T-helper 9 cell (primary cell): ENCODE results near the gene BRD2.

Experiments
- DNase-seq: peaks from one replicate; pipeline ENCODE4 v3.0.0-alpha.2; 2020

BRD2 gene

DNA sequence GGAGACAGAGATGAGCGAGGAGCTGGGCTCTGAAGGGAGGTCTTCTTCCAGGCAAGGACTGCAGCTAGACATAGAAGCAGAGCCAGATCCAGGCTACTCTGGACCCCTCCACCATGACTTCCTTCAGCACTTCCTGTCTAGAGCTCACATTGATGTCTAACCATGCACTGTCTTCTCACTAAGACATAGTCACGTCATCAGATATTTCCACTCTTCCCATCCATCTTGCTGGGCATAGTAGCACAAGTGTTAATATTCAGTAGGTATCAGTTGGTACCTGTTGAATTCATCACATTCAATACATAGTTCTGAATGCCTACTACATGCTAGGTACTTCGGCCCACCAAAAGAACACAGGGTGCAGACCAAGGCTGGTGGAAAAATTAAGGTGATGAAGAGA is 18.4 kb upstream of the BRD2 start:
- DNase-seq, result no peak

DNA sequence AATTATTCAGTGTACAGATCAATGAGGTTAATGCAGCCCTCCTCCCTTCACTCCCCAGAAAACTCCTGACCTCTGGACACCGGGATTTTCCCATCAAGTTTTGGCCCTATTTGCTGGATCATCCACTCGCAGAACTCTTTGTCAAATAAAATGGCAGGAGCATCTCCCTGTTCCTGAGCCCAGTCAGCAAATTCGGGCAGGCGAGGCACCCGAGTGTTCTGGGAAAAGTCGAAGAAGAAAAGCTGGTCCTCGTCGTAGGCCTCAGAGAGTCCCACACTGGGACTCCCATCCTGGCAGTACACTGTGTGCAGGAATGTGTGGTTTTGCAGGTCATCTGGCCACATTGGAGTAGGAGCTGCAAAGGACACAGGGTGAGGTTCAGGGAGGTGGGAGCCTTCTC is 17.9 kb upstream of the BRD2 start:
- no peak for DNase-seq

DNA sequence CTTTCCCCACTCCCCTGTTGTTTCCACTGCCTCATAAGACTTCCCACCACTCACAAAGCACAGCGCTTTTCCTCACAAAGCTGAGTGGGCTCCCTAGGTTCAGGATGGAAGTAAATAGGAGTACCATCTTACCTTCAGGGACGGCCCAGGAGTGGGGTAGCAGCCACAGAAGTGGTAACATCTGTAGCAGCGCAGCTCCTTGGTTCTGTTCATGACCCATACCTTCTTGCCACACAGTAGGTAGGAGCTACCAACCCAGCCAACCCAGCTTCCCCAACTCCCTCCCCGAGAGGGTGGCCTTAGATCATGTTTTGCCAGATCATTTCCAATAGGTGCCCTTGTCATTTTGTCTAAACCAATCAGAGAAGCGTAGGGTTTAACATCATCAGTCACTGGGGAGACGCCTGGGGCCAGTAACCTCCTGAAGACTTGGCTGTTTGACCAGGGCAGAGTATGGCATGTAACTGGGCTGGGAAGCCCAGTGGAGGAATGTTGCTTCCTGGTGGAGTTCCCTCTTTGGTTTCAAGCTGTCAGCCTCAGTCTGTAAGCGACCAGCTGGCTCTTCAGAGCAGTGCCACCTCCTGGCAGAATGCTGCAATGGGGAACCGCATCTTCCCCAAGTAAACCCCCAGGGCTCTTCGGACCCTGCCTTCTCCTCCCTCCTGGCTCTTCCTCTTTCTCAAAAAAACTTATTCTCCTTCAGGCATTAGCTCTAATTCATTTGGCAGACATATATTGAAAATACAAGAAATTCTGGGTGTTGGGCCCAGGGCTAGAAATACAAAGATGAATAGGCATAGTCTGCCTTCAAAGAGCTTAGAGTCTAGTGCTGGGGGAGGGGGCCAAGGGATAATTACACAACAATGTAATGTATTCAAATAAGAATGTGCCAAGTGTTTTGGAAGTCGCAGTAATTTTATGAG is 15.3 kb upstream of the BRD2 start, which contains the start of gene HLA-DMA:
Gene HLA-DMA, minus strand, starts transcription at position 281 of the 923 bp plus-strand sequence. Its CDS starts 61 bp downstream, at position 220.
- peak; percentile 61 for DNase-seq

DNA sequence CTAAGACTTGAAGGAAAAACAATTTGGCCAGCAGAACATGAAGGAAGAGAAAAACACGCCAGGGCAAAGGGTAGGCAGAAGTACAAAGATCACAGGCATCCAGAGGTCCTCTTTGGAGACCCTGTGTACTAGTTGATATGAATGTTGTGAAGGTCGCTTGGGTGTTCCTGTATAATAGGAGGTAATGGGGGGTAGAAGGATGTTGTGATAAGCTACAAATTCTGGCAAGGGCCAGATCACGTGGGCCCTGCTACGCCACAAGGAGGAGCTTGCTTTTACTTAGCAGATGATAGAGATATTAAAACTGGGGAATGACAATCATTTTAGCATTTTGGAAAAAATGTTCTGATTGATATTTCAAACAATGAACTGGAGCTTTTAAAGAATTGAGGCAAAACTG is 14.6 kb upstream of the BRD2 start:
- no peak for DNase-seq

DNA sequence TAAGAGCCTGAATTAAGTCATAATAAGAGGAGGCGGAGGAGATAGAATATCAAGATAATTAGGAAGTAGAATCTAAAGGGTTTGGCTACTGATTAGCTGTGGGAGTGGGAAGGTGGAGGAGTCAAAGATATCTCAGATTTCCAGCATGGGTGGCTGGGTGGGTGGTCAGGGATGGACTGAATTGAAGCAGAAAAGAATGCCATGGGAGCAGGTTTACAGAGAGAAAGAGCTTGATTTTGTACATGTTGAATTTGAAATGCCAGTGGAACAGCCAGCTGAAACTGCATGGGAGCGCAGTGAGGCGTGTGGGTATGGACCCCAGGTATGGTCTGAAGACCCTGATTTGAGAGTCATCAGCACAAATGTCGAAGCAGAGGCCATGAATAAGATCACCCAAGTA is 14.1 kb upstream of the BRD2 start:
- no peak for DNase-seq

DNA sequence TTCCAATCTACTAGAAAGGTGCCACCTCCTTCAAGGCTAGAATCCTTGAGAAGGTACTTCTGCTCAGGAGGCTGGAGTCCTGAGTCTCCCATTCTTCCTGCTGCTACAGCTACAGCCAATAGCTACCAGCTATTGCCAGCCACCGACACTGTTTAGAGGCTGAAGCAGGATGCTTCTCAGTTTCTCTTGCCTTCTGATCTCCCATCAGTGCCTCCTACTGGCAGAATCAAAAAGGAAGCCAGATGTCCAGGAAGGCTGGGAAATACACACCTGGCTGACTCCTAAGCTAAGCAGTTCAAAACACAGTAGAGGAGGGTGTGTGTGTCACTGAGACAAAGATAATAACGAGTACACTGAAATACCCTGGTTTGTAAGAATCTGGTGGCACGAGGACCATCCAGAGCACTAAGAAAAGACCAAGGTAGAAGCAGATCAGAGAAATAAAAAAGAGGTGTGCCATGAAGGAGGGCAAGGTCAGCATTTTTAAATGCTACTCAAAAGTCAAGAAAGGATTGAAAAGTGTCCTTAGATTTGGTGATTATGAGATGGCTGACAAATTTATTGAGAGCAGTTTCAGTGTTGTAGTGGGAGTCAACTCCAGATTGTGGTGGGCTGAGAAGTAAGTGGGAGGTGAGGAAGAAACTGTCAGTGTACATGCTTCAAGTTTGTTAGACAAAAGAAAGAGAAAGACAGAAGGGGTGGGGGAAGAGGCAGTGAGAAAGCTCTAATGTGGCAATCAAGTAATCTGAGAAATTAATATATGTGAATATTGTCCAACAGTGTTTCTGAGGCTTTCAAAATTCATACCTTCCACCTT is 13.2 kb upstream of the BRD2 start:
- no peak for DNase-seq

DNA sequence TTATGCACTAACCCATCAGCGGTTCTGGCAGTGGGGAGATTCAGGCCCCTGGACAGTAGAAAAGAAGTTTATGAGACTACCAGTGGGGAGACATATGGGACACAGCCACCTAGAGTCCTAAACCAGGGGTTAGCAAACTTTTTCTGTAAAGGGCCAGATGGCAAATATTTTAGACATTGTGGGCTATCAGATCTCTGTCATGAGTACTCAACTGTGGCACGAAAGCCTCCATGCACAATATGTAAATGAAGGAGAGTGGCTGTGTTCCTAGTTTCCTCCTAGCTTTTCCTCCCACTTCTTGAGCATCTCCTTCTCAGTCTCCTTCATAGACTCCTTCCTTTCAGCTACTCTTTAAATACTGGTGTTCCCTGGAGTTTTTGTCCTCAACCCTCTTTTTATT is 12.2 kb upstream of the BRD2 start:
- DNase-seq, result no peak

DNA sequence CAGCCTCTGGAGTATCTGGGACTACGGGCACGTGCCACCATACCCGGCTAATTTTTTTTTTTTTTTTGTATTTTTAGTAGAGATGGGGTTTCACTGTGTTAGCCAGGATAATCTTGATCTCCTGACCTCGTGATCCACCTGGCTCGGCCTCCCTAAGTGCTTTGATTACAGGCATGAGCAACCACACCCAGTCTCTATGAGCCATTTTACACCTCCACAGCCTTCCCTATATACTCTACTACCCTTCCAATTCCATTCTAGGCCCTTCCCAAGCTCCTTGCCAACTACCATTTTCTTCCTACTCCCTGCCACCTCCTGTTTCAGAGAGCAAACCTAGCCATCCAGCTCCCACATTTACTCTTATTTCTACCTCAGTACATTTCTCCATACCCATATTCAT is 7.8 kb upstream of the BRD2 start:
- no peak for DNase-seq

DNA sequence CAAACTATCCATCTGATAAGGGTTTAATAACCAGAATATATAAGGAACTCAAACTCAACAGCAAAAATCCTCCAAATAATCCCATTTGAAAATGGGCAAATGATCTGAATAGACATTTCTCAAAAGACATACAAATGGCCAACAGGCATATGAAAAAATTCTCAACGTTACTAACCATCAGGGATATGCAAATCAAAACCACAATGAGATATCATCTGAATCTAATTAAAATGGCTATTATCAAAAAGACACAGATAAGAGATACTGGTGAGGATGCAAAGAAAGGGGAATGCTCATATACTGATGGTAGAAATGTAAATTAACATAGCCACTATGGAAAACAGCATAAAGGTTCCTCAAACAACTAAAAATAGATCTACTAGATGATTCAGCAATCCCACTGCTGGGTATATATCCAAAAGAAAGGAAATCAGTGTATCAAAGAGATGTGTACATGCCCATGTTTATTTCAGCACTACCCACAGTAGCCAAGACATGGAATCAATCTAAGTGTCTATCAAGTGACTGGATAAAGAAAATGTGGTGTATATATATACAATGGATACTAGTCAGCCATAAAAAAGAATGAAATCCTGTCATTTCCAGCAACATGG is 6.1 kb upstream of the BRD2 start:
- DNase-seq, result no peak

DNA sequence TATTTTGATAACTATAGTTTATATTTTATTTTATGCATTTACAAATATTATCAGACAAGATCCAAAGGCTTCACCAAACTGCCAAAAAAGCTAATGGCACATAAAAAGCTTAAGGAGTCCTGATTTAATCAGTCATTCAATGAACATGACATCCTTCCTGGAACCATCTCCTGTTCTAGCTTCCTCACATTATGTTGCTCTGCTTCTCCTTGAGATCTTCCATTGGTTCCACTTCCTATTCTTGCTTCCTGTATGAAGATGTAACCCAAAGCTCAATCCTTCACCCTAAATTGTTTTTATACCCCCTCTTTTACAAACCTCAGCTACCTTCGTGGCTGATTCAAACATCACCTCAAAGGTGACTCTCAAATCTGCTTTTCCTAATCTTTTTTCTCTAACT is 4.5 kb upstream of the BRD2 start:
- DNase-seq, result no peak

DNA sequence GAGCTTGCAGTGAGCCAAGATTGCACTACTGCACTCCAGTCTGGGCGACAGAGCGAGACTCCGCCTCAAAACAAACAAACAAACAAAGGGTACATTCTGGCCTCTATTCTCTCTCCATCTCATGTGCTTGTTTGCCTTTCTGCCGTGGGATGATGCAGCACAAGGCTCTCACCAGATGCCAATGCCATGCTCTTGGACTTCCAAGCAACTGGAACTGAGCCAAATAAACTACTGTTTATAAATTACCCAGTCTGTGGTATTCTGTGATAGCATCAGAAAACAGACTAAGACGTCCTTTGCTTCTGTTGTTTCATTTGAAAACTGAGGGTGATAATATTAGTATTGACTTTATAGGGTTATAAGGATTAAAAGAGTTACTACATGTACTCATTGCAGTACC is 3.6 kb upstream of the BRD2 start:
- no peak for DNase-seq

DNA sequence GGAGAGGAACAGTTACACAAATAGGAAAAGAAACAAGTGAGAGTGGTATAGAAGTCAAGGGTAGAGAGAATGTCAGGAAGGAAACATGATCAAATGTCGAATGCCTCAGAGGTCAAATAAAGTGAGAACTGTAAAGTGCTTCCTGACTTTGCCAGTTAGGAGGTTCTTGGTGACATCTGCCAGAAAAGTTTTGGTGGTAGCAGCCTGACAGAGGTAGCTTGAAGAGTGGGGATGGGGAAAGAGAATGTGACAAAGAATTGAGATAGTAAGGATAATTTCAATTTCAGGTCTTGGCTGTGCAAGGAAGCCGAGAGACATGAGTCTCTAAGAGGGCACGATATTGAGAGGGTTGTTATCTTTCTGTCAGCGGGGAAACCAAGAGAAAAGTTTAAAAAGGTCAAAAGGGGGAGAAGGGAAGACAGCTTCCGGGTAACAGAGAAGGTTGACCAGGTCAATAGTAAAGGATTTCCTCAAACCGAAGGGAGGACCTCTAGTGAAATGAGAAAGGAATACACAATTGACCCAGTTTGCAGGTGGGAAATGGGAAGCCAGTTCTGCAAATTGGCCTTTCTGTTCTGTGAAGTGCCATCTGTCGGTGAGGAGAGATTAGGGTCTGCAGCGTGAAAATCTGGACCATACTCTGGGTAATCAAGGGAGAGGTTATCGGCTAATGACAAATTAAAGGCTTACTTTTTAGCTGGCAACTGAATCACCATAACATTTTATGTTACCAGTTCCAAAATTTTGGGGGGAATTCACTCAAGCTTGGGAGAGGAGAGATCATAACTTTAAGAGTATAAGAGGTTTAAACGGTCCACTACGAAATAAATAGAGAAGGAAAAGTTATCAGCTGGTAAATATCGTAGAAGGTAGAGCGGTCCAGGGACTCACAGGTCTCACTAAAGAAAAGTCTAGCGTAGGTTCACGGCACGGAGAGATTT is 973 bp upstream of the BRD2 start:
- no peak for DNase-seq

DNA sequence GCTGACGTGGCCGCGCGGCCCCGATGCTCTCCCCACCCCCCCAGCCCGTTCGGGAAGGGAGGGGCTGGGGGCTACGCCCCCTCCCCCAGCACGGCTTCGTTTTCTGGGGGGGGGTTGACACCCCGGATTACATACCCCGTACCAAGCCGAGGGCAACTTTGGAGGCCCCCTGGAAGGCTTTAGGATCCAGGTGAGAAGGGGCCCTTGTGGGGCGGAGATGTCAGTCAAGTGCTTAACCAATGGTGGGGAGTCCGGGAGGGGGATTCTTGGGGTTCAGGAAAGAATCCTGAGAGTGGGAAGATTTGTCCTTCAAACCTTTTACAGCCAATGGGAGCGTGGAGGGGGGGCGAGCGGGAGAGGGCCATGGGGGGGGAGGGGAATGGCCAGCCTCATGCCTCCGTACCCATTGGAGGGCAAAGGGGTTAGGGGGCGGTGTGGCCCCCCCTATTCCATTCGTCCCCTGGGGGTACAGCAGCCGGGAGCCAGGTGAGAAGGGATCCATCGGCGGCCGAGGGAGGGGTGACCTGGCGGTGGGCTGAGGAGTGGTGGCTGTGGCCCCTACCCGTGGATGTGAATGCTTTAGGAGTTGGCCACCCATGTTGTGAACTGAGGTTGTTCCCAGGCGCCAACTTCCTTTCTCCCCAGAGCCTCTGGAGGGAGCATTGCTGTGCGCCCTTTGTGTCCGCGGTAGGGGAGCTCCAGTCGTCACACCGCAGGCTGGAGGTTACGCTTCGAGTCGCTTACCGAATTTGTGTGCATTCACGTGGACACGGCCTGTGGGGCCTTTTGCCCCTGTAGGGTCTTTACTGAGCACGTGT is 682 bp downstream of the BRD2 start:
- peak; percentile 39 for DNase-seq

DNA sequence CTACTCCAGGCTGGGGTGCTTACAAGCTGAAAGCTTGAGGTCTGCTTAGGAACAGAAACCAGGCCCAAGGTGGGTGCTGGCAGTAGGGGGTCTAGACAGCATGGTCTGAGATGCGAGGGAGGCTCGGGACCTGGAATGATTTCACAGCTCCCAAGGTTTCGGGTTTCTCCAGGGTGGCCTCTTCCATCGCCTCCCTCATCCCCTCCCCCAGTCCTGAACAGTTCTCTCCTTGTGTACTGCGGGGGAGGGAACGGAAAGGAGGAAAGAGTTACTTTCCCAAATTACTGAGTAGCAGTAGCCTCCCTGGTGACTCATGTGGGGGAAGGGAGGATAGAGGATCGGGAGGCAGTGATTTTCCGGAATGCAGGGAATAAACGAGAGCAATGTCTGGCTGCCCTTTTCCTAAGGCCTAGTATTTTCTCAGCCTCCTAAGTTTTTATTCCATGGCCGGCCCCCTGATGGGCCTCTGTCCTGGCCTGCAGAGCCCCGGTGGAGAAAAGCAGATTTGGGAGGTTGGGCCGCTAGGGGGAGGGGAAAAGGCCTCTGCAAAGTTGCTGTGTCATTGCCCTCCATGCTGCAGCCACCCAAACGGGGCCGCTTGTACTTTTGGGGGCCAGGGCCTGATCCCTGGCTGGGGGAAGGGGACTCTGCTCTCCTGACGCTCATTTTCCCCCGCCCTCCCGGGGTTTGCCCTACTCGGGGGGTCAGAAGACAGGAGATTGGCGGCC is 1.5 kb downstream of the BRD2 start:
- peak; percentile 47 for DNase-seq

DNA sequence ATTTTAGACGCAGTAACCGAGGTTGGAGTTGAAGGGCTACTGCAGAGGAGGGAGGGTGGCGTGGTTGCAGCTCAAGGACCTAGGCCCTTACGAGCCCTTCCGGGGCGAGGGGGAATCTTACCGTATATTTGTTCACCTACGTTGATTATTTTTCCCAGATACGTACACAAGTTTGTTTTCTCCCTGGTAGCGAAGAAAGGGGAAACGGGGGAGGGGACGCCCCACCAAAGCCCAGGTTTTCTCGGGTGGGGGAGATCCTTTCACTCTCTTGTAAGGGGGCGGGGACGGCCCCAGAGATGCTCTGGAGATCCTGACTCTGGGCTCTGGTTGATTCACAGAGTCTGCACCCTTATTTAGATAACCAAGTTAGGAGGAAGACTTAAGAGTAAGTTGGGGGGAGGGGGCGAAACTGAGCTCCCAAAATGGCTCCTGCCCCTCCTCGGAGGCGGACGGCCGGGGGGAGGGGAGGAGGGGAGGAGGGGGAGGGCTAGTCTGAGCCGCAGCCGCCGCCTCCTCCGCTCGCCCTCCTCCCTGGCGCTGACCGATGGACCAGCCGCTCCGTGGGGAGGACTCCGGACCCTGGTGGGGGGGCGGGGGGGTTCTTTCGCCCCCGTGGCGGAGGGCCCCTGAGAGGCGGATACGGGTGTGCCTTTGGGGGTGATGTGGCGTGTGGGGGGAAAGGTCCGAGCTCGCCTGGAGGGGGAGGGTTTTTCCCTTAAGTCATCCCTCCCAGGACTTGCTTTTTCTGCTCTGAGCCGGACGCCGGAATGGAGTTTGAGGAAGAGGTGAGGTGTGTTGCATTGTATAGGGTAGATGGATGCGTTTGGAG is 2.2 kb downstream of the BRD2 start:
- DNase-seq, result peak; percentile 52

DNA sequence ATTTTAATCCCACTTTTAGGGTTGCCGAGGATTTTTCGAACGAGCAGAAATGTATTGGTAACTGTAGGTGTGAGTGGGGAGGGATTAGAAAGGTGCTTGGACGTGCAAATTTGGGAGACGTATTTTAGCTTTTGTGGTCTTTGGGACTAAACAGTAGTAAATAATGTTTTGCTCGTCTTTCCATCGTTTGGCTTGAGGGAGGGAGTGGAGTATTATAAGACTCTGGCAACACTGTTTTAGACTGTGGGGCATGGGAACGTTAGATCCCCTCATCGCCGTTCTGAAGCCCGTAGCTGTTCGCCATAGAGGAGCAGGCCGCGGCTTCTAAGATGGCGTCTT is 2.8 kb downstream of the BRD2 start:
- no peak for DNase-seq

DNA sequence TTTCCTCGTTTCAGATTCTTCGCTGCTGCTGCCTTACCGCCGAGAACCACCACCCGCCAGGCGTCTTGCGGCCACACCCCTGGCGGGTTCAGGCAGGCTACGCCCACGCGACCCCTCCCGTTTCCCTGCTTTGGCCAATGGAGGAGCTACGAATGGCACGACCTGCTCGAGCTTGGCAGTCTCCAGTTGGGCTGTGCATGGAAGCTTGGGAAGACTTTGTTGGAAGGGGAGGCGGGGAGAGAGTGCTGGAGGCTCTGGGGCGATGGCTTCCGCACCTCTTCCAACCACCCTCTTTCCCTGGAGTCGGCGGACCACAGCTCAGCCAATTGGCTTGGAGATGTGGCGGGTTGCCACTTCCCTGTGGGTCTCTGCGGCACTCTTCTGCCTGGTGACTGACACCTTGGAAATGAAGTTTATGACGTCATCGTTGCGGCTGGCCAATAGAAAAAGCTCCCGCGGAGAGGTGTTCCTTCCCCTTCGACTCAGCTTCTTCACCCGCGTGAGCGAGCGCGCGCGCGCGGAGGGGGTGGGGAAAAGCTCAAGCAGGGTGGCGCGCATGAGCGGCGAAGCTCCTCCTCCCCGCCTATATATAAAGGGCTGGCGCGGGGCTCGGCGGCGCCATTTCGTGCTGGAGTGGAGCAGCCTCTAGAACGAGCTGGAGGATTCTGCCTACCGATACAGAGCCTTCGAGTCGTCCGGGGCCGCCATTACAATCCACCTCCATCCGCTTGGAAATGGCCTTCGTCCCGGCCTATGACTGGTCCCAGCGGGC is 3.4 kb downstream of the BRD2 start:
- DNase-seq, result peak; percentile 99

DNA sequence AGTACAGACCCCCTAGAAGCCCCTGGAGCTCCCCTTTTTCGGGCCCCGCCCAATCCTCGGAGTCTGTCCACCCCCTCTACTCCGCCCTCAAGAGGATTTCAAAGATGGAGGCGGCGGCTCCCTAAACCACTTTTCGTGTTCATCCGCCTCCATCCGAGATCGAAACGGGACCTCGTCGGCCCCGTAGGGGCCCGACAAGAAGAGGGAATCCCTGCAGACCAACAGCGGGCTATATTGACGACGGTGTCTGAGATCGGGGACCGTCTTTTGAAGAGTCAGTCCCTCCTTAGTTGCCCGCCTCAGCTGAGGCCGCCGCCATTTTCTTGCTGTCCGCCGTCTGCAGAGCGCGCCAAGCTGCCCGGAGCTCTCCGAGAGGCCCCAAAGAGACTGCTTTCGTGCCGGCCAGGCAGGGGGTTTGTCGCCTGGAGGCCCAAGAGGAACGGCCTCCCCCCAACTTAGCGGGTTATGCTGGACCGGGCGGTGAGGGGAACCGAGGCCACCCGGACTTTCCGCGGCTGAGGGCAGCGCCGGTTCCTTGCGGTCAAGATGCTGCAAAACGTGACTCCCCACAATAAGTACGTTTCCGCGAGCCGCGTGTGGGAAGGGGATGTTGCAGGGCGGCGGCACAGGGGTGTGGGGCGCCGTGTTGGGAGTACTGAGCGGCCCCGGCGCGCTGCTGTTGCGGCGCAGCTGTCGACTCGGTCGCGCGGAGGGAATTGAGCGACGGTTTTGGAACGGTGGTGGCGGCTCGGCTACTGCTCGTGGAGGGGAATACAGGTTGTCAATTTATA is 4.2 kb downstream of the BRD2 start:
- peak; percentile 46 for DNase-seq
